ENCODE data around the gene PRR5L.

DNA sequence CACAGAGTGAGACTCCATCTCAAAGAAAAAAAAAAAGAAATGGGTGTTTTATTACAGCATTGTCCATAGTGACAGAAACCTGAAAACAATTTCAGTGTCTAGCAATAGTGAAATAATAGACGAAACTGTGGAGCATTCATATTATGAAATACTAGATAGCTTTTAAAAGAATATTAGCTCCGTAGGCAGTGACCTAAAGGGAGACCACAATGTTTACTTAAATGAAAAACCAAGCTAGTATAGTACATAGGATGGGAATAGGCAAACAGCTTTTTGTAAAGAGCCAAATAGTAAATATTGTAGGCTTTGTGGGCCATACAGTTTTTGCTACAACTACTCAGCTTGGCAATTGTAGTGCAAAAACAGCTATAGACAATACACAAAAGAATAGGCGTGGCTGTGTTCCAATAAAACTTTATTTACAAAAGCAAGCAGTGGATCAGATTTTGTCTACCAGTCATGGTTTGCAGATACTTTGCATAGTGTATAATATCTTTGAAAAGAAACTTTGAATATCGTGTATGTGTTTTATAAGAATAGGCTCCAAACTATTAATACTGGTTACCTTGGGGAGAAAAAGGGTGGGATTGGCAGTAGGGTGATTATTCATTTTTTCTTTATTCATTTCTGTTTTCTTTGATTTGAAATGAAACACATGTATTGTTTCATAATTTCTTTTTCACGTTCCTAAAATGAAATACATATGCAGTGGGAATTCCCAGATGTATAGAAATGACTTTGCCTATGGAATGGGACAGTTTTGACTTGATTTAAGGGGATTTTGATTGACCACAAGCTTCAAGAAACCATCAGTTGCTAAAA is 50.7 kb downstream of the PRR5L start:
- TF ChIP-seq, protein P1, sequence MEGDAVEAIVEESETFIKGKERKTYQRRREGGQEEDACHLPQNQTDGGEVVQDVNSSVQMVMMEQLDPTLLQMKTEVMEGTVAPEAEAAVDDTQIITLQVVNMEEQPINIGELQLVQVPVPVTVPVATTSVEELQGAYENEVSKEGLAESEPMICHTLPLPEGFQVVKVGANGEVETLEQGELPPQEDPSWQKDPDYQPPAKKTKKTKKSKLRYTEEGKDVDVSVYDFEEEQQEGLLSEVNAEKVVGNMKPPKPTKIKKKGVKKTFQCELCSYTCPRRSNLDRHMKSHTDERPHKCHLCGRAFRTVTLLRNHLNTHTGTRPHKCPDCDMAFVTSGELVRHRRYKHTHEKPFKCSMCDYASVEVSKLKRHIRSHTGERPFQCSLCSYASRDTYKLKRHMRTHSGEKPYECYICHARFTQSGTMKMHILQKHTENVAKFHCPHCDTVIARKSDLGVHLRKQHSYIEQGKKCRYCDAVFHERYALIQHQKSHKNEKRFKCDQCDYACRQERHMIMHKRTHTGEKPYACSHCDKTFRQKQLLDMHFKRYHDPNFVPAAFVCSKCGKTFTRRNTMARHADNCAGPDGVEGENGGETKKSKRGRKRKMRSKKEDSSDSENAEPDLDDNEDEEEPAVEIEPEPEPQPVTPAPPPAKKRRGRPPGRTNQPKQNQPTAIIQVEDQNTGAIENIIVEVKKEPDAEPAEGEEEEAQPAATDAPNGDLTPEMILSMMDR (IDR thresholded peaks at IDR 0.05) = no peak
- no peak for TF ChIP-seq POLR2A (IDR thresholded peaks at IDR 0.05)
